ENCODE results near the gene MACF1. TPM values are rescaled to one million over a fixed set of nuclear protein-coding genes. Genes with fewer than 3 reads are reported as not detected.

MACF1 gene
- total RNA-seq, 1 donor, result 284 TPM

GRCh38 chr1:39261712-39262221 lies 57.3 kb downstream of the MACF1 start:
- DNase-seq (ENCODE audit: low read depth), result peak; percentile 18
- no peak overlapping the region for H3K4me3 ChIP-seq (ENCODE audit: low read depth, low read length)
- TF ChIP-seq CTCF (IDR thresholded peaks at IDR 0.05; ENCODE audit: insufficient read depth, low read length), result no peak

DNA sequence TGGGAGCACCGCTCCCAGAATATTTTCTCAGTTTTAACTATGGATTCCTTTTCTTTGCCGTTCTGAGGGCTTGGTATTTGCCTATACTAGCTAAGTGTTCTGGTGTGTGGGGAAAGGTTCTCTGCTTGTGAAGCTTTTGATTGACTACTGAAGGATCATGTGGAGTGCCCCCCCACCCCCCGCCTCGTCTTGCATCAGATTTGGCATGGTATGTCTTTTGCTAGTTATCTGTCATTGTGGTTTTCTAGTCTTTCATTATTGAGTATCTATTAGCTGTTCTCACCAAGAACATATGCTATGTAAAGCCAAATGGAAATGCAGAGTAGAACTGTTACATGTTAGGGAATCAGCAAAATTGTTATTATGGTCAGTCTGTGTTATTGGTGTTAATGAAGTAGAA lies 58.3 kb downstream of the MACF1 start:
- no peak for TF ChIP-seq CTCF (IDR thresholded peaks at IDR 0.05; ENCODE audit: insufficient read depth, low read length)
- no peak overlapping the region for H3K4me3 ChIP-seq (ENCODE audit: low read depth, low read length)
- no peak for DNase-seq (ENCODE audit: low read depth)

DNA sequence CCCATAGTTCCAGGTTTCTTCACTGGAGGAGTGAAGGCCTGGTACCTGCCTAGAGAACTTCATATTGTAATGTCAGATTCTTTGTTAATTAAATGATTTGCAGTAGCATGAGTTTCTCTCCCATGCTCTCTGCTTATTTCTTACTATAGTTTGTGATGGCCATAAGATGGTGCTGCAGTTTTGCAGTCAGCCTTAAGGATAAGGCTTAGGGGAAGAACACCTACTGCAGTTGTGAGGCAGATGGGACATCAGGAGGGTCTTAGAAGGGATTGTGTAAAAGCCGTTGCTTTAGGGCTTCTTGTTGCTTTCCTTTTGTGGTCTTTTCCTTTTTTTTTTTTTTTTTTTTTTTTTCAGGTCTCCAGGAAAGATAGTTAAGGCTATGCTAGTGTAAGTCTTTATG lies 61.8 kb downstream of the MACF1 start:
- TF ChIP-seq CTCF (IDR thresholded peaks at IDR 0.05; ENCODE audit: insufficient read depth, low read length), result peak; percentile 24
- no peak overlapping the region for H3K4me3 ChIP-seq (ENCODE audit: low read depth, low read length)
- no peak for DNase-seq (ENCODE audit: low read depth)

- TF ChIP-seq CTCF (IDR thresholded peaks at IDR 0.05; ENCODE audit: insufficient read depth, low read length), result no peak
- H3K4me3 ChIP-seq (ENCODE audit: low read depth, low read length), result no peak overlapping the region
- DNase-seq (ENCODE audit: low read depth), result no peak
Observed at GRCh38 chr1:39266792-39267191, 62.3 kb downstream of the MACF1 start.

DNA sequence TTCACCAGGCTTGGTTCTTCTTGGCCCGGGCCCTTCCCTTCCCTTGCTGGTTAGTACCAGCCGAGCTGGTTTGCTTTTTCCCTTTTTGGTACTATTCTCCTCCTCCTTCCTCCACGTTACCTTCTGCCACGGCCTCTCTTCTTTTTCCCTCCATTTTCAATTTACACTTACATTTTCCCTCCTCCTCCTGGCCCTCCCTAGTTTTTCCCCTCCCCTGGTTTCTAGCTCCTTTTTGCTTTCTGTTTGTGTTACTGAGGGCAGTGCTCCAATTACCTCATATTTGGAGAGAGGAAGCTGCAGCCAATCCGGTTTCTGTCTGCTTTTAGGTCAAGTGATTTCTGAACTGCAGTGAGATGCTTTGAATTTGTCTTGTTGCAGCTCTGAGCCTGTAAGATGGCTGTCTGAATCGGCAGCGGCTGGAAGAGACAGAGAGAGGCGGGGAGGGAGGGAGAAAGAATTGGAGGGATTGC lies 63.7 kb downstream of the MACF1 start:
- DNase-seq (ENCODE audit: low read depth), result peak; percentile 90
- H3K4me3 ChIP-seq (ENCODE audit: low read depth, low read length), result peak overlapping the region; percentile 60
- no peak for TF ChIP-seq CTCF (IDR thresholded peaks at IDR 0.05; ENCODE audit: insufficient read depth, low read length)

GRCh38 chr1:39268906-39269305 lies 64.4 kb downstream of the MACF1 start:
- no peak for TF ChIP-seq CTCF (IDR thresholded peaks at IDR 0.05; ENCODE audit: insufficient read depth, low read length)
- DNase-seq (ENCODE audit: low read depth), result no peak
- peak overlapping the region; percentile 60 for H3K4me3 ChIP-seq (ENCODE audit: low read depth, low read length)

DNA sequence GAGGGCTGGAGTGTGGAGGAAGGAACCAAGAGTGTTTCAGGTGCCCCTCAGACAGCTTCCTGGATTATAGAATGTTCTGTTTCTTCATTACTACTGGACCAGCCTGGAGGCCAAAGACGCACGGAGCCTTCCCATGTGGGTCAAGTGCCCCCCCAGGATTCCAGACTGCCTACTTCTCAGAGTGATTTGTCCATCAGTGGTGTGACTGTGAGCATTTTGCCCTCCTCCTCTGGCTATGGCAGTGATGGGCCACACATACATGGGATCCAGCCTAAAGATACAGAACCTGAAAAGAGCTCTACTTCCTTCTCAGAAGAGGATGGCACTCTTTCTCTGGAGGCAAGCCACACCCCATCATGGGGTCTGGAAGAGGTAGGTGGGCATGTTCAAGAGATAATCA lies 64.9 kb downstream of the MACF1 start:
- DNase-seq (ENCODE audit: low read depth), result no peak
- H3K4me3 ChIP-seq (ENCODE audit: low read depth, low read length), result peak overlapping the region; percentile 60
- no peak for TF ChIP-seq CTCF (IDR thresholded peaks at IDR 0.05; ENCODE audit: insufficient read depth, low read length)

Measured in fibroblast of the aortic adventitia (primary cell).